ENCODE results near the gene CAPZB. TPM values are rescaled to one million over a fixed set of nuclear protein-coding genes. Genes with fewer than 3 reads are reported as not detected.

CAPZB gene
- total RNA-seq, 1 experiment from 2014 or later = 491 TPM

DNA sequence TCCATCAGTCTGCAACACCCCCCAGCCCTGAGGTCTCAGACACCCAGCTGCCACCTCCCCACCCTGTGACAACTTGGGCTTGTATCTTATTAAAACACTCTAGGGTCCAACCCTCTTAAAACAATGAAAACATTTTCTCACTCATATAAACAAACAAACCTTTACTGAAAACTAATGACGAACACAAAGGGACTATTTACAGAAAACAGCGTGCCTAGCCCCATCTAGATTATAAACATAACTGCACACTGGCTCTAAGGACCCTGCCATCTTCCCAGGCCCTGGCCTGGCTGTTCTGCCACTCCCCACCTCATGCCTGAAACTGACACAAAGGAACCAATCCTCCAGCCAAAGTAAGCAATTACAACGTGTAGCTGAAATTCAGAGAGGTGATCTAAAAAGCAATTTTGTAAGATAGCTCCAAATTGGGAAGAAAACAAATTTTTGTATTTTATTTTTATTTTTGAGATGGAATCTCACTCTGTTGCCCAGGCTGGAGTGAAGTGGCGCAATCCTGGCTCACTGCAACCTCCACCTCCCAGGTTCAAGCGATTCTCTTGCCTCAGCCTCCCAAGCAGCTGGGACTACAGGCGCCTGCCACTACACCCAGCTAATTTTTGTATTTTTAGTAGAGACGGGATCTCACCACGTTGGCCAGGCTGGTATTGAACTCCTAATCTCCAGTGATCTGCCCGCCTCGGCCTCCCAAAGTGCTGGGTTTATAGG, 40.9 kb downstream of the CAPZB start:
- TF ChIP-seq POLR2AphosphoS5 (IDR thresholded peaks at IDR 0.05; ENCODE audit: low read depth, low read length) = no peak
- no peak for TF ChIP-seq TCF7L2 (IDR thresholded peaks at IDR 0.05; ENCODE audit: low read depth, low read length)
- TF ChIP-seq REST (IDR thresholded peaks at IDR 0.05; ENCODE audit: insufficient read depth in 1 of 2, low read depth in 2 of 2, low read length in 1 of 2) = no peak
- TF ChIP-seq SIN3A (IDR thresholded peaks at IDR 0.05; ENCODE audit: borderline replicate concordance, insufficient read depth, low read depth, low read length) = no peak
- no peak for TF ChIP-seq CTCF (IDR thresholded peaks at IDR 0.05)
- ChIA-PET POLR2A (no interaction called here), CTCF (no interaction called here)
- Histone ChIP-seq H3K36me3 (ENCODE audit: control insufficient read depth, insufficient read depth, low read length) (no peaks in the 10 kb centered on the region), H3K27ac (ENCODE audit: low read length) (peak overlapping the region; percentile 99), H3K27me3 (ENCODE audit: control insufficient read depth, insufficient read depth, low read length) (no peaks in the 10 kb centered on the region), H3K9me3 (ENCODE audit: control insufficient read depth, insufficient read depth, low read depth, low read length) (no peaks in the 10 kb centered on the region), H3K4me3 (ENCODE audit: low read depth in 2 of 2, low read length in 2 of 2) (no peak overlapping the region), H3K4me1 (ENCODE audit: control insufficient read depth, insufficient read depth, low read length) (peaks cover 99% of the 10 kb centered on the region)
- intact Hi-C loops (cut with micrococcal nuclease; ENCODE audit: unreplicated experiment) (loop anchor here (10.0 kb wide), 1 partner anchor 200 kb away; the partner anchor contains the start of gene NBL1), in situ Hi-C loops (cut with HindIII; ENCODE audit: low pct_unique_long_range_greater_than_20kb, low sequenced_read_pairs) (no loop called here)
- ATAC-seq = no peak
- BruUV-seq (replicated peaks) = no TSS peak
- no peak for DNase-seq (ENCODE audit: low read depth, low spot score)

GRCh38 chr1:19443326-19443725, 42.0 kb downstream of the CAPZB start:
- intact Hi-C loops (cut with micrococcal nuclease; ENCODE audit: unreplicated experiment) = loop anchor here (10.0 kb wide), 1 partner anchor 201 kb away; the partner anchor contains the start of gene NBL1
- no peak for DNase-seq (ENCODE audit: low read depth, low spot score)
- CTCF ChIA-PET = no interaction called here

More at GRCh38 chr1:19443326-19443725, 42.0 kb downstream of the CAPZB start:
- Histone ChIP-seq H3K9me3 (ENCODE audit: control insufficient read depth, insufficient read depth, low read depth, low read length) (no peaks in the 10 kb centered on the region), H3K27ac (ENCODE audit: low read length) (peak overlapping the region; percentile 99), H3K27me3 (ENCODE audit: control insufficient read depth, insufficient read depth, low read length) (no peaks in the 10 kb centered on the region), H3K4me1 (ENCODE audit: control insufficient read depth, insufficient read depth, low read length) (peaks cover 99% of the 10 kb centered on the region), H3K4me3 (ENCODE audit: low read depth in 2 of 2, low read length in 2 of 2) (no peak overlapping the region), H3K36me3 (ENCODE audit: control insufficient read depth, insufficient read depth, low read length) (no peaks in the 10 kb centered on the region)
- POLR2A ChIA-PET = interaction anchor here (2.0 kb wide), 1 partner anchor 154 kb away, joined by 9 read pairs; a partner anchor contains a TSS
- in situ Hi-C loops (cut with HindIII; ENCODE audit: low pct_unique_long_range_greater_than_20kb, low sequenced_read_pairs) = no loop called here
- BruUV-seq (replicated peaks) = no TSS peak
- TF ChIP-seq CTCF (IDR thresholded peaks at IDR 0.05) (no peak), TCF7L2 (IDR thresholded peaks at IDR 0.05; ENCODE audit: low read depth, low read length) (no peak), POLR2AphosphoS5 (IDR thresholded peaks at IDR 0.05; ENCODE audit: low read depth, low read length) (no peak), SIN3A (IDR thresholded peaks at IDR 0.05; ENCODE audit: borderline replicate concordance, insufficient read depth, low read depth, low read length) (no peak), REST (IDR thresholded peaks at IDR 0.05; ENCODE audit: insufficient read depth in 1 of 2, low read depth in 2 of 2, low read length in 1 of 2) (no peak)
- ATAC-seq = no peak
